ENCODE measurements around the gene ENPP5.

Gene ENPP5

DNA sequence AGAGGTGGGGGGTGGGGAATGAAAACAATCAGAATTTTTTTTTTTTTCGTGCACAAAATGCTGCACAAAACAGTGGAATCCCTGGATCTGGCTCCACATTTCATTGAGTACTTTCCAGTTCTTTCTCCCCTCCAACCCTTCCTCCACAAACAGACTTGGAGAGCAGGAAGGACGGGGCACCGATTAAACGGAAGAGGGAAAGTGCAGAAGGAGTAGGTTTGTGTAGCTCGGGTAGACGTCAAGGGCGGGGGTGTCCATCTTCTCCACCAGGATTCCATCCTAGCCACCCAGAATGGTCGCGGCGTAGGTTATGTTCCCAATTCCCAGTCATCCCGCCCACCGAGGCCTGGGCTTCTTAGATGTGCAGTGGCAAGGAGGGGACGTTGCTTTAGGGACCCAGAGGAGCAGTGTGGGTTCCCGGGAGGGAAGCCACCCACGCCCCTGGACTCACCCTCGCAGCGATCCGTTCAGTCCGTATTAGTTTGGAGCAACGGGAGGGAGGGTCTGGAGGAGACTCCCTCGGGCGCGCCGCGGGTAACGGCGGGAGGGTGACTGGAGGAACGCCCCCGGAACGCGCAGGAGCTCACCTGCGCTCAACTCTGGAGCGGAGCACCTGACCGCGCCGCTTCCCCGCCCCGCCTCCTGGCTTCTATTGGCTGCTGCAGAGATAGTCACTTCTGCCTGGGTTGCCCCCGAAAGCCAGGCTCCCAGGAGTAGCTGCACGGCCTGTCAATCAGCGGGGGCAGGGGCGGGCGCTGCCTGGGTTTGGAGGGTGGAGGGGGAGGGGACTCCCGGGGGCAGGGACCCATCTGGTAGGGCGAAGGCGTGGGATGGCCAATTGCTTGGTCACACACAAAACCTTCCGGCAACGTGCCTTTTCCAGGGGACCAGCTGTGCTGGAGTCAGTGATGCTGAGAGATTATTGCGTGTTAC is at the start of gene ENPP5 (continued):
- TF ChIP-seq PRDM6 (tag by site-specific recombination; IDR thresholded peaks at IDR 0.05) (no peak), ZBTB11 (tag by site-specific recombination; conservative IDR thresholded peaks at IDR 0.05; ENCODE audit: low read depth) (peak; percentile 92), ZBTB48 (tag by site-specific recombination; IDR thresholded peaks at IDR 0.05) (peak; percentile 95), ZNF530 (tag by site-specific recombination; IDR thresholded peaks at IDR 0.05; ENCODE audit: low read depth) (no peak), HOXC10 (CRISPR knock-in tag; IDR thresholded peaks at IDR 0.05) (0 out of 2 replicates have a peak, but pooled peaks have one; percentile 51), TCF7L2 (IDR thresholded peaks at IDR 0.05; ENCODE audit: borderline replicate concordance, low read depth, low read length) (no peak), SP3 (tag by site-specific recombination; IDR thresholded peaks at IDR 0.05) (peak; percentile 96), GLI4 (tag by site-specific recombination; IDR thresholded peaks at IDR 0.05) (no peak), ZNF341 (tag by site-specific recombination; IDR thresholded peaks at IDR 0.05; ENCODE audit: low read depth) (peak; percentile 91), ZIC2 (tag by site-specific recombination; IDR thresholded peaks at IDR 0.05) (peak; percentile 73), ZNF837 (tag by site-specific recombination; IDR thresholded peaks at IDR 0.05) (no peak), ZNF423 (tag by site-specific recombination; IDR thresholded peaks at IDR 0.05) (peak; percentile 78), ZNF350 (tag by site-specific recombination; IDR thresholded peaks at IDR 0.05) (no peak), ZNF548 (tag by site-specific recombination; IDR thresholded peaks at IDR 0.05) (no peak), ZNF558 (tag by site-specific recombination; IDR thresholded peaks at IDR 0.05) (no peak), ZNF426 (tag by site-specific recombination; IDR thresholded peaks at IDR 0.05) (no peak), ZNF843 (tag by site-specific recombination; IDR thresholded peaks at IDR 0.05) (0 out of 2 replicates have a peak, but pooled peaks have one; percentile 19), ZNF223 (tag by site-specific recombination; IDR thresholded peaks at IDR 0.05) (no peak), ZNF133 (tag by site-specific recombination; IDR thresholded peaks at IDR 0.05) (no peak), ZNF157 (tag by site-specific recombination; IDR thresholded peaks at IDR 0.05) (no peak), ZNF324 (tag by site-specific recombination; IDR thresholded peaks at IDR 0.05) (peak; percentile 46; the same call in 1 of the 2 replicates), IKZF3 (tag by site-specific recombination; IDR thresholded peaks at IDR 0.05) (no peak), ZSCAN23 (tag by site-specific recombination; IDR thresholded peaks at IDR 0.05) (no peak)
- TF ChIP-seq, protein P1, sequence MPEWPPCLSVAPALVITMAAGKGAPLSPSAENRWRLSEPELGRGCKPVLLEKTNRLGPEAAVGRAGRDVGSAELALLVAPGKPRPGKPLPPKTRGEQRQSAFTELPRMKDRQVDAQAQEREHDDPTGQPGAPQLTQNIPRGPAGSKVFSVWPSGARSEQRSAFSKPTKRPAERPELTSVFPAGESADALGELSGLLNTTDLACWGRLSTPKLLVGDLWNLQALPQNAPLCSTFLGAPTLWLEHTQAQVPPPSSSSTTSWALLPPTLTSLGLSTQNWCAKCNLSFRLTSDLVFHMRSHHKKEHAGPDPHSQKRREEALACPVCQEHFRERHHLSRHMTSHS (tag by site-specific recombination; IDR thresholded peaks at IDR 0.05) = no peak
- TF ChIP-seq, protein P2, sequence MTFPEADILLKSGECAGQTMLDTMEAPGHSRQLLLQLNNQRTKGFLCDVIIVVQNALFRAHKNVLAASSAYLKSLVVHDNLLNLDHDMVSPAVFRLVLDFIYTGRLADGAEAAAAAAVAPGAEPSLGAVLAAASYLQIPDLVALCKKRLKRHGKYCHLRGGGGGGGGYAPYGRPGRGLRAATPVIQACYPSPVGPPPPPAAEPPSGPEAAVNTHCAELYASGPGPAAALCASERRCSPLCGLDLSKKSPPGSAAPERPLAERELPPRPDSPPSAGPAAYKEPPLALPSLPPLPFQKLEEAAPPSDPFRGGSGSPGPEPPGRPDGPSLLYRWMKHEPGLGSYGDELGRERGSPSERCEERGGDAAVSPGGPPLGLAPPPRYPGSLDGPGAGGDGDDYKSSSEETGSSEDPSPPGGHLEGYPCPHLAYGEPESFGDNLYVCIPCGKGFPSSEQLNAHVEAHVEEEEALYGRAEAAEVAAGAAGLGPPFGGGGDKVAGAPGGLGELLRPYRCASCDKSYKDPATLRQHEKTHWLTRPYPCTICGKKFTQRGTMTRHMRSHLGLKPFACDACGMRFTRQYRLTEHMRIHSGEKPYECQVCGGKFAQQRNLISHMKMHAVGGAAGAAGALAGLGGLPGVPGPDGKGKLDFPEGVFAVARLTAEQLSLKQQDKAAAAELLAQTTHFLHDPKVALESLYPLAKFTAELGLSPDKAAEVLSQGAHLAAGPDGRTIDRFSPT (tag by site-specific recombination; IDR thresholded peaks at IDR 0.05) = peak; percentile 85
- TF ChIP-seq, protein P3, sequence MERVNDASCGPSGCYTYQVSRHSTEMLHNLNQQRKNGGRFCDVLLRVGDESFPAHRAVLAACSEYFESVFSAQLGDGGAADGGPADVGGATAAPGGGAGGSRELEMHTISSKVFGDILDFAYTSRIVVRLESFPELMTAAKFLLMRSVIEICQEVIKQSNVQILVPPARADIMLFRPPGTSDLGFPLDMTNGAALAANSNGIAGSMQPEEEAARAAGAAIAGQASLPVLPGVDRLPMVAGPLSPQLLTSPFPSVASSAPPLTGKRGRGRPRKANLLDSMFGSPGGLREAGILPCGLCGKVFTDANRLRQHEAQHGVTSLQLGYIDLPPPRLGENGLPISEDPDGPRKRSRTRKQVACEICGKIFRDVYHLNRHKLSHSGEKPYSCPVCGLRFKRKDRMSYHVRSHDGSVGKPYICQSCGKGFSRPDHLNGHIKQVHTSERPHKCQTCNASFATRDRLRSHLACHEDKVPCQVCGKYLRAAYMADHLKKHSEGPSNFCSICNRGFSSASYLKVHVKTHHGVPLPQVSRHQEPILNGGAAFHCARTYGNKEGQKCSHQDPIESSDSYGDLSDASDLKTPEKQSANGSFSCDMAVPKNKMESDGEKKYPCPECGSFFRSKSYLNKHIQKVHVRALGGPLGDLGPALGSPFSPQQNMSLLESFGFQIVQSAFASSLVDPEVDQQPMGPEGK (tag by site-specific recombination; IDR thresholded peaks at IDR 0.05) = peak; percentile 76; the same call in 1 of the 2 replicates
- TF ChIP-seq, protein P4, sequence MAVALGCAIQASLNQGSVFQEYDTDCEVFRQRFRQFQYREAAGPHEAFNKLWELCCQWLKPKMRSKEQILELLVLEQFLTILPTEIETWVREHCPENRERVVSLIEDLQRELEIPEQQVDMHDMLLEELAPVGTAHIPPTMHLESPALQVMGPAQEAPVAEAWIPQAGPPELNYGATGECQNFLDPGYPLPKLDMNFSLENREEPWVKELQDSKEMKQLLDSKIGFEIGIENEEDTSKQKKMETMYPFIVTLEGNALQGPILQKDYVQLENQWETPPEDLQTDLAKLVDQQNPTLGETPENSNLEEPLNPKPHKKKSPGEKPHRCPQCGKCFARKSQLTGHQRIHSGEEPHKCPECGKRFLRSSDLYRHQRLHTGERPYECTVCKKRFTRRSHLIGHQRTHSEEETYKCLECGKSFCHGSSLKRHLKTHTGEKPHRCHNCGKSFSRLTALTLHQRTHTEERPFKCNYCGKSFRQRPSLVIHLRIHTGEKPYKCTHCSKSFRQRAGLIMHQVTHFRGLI (tag by site-specific recombination; IDR thresholded peaks at IDR 0.05) = no peak

All from HEK293 (cell line).